HG03571 (cell line): Measurements from ENCODE around the gene PLVAP.

Experiments
- ATAC-seq: cut with Tn5 transposase; IDR thresholded peaks from one replicate; pipeline ENCODE4 v1.9.1; 2021; ENCODE audit not compliant: unreplicated experiment

Gene PLVAP

DNA sequence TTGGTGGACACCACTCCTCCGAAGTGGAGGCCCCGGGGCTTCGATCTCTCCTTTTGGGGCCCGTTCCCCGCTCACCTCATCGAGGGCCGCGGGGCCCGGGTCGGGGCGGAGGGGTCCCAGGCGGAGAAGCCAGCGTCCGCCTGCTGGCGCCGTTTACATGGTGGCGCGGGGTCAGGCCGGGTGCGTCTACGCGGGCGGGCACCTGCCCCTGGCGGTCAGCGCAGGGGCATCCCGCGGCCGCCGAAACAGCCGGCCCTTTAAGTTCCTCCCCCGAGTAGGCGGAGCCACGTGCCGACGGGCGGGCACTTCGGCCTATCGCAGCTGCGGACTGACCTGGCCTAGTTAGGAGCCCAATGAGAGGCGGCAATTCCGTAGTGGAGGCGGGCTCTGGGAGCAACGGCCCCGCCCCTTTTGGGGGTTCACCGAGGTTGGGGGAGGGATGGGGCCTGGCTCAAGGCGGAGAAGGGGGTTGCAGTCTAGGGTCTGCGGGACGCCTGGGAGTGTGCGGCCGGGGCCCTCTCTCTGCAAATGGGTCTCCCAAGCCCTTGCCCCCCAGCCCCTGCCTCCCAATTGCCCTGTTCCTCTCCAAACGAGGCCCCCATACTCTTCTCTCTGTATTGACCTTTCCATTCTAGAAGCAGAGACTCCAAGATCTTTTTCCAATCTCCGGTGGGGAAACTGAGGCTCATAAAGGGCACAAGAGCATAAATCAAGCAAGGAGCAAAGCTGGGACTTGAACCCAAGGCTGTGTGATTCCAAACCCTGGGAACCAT is 73.8 kb downstream of the PLVAP start, which contains the start of gene ABHD8:
TSS of gene ABHD8 (minus strand) at position 259 of the 773 bp plus-strand sequence. CDS start 1,809 bp downstream, outside the sequence.
- peak; percentile 36 for ATAC-seq

DNA sequence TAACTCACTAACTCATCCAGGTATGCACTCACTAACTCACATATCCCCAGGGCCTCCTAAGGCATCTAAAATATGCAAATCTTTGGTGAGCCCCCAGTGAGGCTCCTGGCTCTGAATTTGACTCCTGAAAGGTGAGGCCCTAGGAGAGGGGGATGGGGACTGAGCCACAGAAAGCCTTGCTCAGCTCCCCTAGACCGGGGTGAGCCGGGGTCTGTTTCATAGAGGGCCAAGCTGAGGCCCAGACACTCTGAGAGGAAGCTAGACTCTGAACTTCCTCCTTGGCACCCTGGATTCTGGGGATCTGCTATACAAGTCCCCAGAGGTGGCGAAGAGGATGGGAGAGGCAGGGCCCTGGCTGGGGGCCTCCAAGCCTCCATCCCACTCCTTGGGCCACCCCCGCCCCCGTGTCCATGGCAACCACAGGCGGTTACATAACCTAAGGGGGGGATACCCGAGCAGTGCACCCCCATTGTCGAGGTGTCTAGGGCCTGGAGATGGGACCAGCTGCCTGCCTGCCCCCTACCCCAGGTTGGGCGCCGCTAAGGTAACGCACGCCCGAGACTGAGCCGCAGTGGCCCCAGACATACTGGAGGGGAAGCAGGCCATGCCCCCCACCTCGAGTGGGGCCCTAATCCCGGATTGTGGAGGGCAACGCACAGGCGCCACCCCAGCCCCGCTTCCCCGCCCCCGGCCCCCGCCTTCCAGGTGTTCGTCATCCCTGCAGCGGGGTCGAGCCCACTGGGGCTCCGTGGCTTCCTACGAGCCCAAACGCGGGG is 74.6 kb downstream of the PLVAP start:
- ATAC-seq, result no peak
